HG03378 (cell line): ENCODE measurements around the gene MYLK4.
A peak's percentile ranks its signal among the peaks of the same experiment; 100 is the strongest.

Experiments used
- ATAC-seq: cut with Tn5 transposase; IDR thresholded peaks from one replicate; pipeline ENCODE4 v1.9.1; 2021; ENCODE audit warnings: mild to moderate bottlenecking, moderate library complexity; ENCODE audit not compliant: unreplicated experiment

Gene MYLK4

GRCh38 chr6:2665146-2666070 lies 85.3 kb downstream of the MYLK4 start:
- no peak for ATAC-seq

GRCh38 chr6:2663123-2663522 lies 87.6 kb downstream of the MYLK4 start:
- no peak for ATAC-seq

GRCh38 chr6:2661651-2662050 lies 89.1 kb downstream of the MYLK4 start:
- no peak for ATAC-seq

GRCh38 chr6:2659882-2660281 lies 90.8 kb downstream of the MYLK4 start:
- ATAC-seq, result no peak

- ATAC-seq, result no peak
These were observed 91.3 kb downstream of the MYLK4 start for GRCh38 chr6:2659381-2659780.

- ATAC-seq, result peak; percentile 87
These were observed 91.9 kb downstream of the MYLK4 start for GRCh38 chr6:2658788-2659187.

GRCh38 chr6:2656460-2657079 lies 94.2 kb downstream of the MYLK4 start:
- ATAC-seq, result no peak

GRCh38 chr6:2655844-2656433 lies 94.8 kb downstream of the MYLK4 start:
- ATAC-seq, result no peak

GRCh38 chr6:2653369-2654032 lies 97.2 kb downstream of the MYLK4 start:
- ATAC-seq, result no peak

GRCh38 chr6:2652611-2653010 lies 98.1 kb downstream of the MYLK4 start:
- ATAC-seq, result no peak

- ATAC-seq, result no peak
These were observed 98.8 kb downstream of the MYLK4 start for GRCh38 chr6:2651961-2652360.

- ATAC-seq, result no peak
These were observed 99.2 kb downstream of the MYLK4 start for GRCh38 chr6:2651536-2651935.

- ATAC-seq, result no peak
These were observed 104.4 kb downstream of the MYLK4 start for GRCh38 chr6:2646346-2646745.

GRCh38 chr6:2643935-2644539 lies 106.7 kb downstream of the MYLK4 start:
- no peak for ATAC-seq

- no peak for ATAC-seq
These were observed 107.6 kb downstream of the MYLK4 start for GRCh38 chr6:2643130-2643529.

GRCh38 chr6:2641044-2641725 lies 109.5 kb downstream of the MYLK4 start:
- ATAC-seq, result no peak

GRCh38 chr6:2640551-2640950 lies 110.2 kb downstream of the MYLK4 start:
- no peak for ATAC-seq

GRCh38 chr6:2639896-2640295 lies 110.8 kb downstream of the MYLK4 start:
- no peak for ATAC-seq

GRCh38 chr6:2639167-2639566 lies 111.6 kb downstream of the MYLK4 start:
- ATAC-seq, result no peak

GRCh38 chr6:2636672-2637071 lies 114.0 kb downstream of the MYLK4 start:
- ATAC-seq, result no peak
